Mesendoderm (in vitro differentiated cells): Measurements from ENCODE around the gene FAM120A.

ENCODE experiments used
- DNase-seq: peaks from one replicate; pipeline ENCODE4 v3.0.0; 2013
- H2AK5ac ChIP-seq: 2 replicates; pipeline ENCODE4 v1.6.1; 2013; ENCODE audit warnings: low read length, inconsistent platforms
- H2BK120ac ChIP-seq: 2 replicates; pipeline ENCODE4 v1.6.1; 2013; ENCODE audit warnings: low read depth, mild to moderate bottlenecking, low read length, moderate library complexity, mixed read lengths
- H2BK15ac ChIP-seq: replicated peaks from 2 replicates; pipeline ENCODE4 v1.6.1; 2013; ENCODE audit warnings: low read depth, mild to moderate bottlenecking, moderate library complexity
- H2BK5ac ChIP-seq: 2 replicates; pipeline ENCODE4 v1.6.1; 2013; ENCODE audit warnings: low read length, inconsistent platforms
- H3K18ac ChIP-seq: 2 replicates; pipeline ENCODE4 v1.6.1; 2013; ENCODE audit warnings: mild to moderate bottlenecking, low read length, mixed read lengths
- H3K23ac ChIP-seq: one replicate; pipeline ENCODE4 v1.6.1; 2013; ENCODE audit warnings: low read length
- H3K27ac ChIP-seq: 2 replicates; pipeline ENCODE4 v1.5.1; 2013; ENCODE audit warnings: low read depth, mild to moderate bottlenecking, inconsistent platforms, low read length, moderate library complexity
- H3K27me3 ChIP-seq: 2 replicates; pipeline ENCODE4 v1.6.1; 2013; ENCODE audit warnings: low read length, control low read depth, mild to moderate bottlenecking, inconsistent platforms; ENCODE audit not compliant: insufficient read depth, poor library complexity
- H3K36me3 ChIP-seq: 2 replicates; pipeline ENCODE4 v1.6.1; 2013; ENCODE audit warnings: low read length, inconsistent platforms; ENCODE audit not compliant: control insufficient read depth, insufficient read depth
- H3K4ac ChIP-seq: one replicate; pipeline ENCODE4 v1.6.1; 2013; ENCODE audit warnings: low read depth, mild to moderate bottlenecking, low read length, moderate library complexity
- H3K4me1 ChIP-seq: 2 replicates; pipeline ENCODE4 v1.6.1; 2013; ENCODE audit warnings: low read depth, low read length, inconsistent platforms; ENCODE audit not compliant: control insufficient read depth
- H3K4me2 ChIP-seq: 2 replicates; pipeline ENCODE4 v1.6.1; 2013; ENCODE audit warnings: low read length
- H3K4me3 ChIP-seq: 2 replicates; pipeline ENCODE4 v1.5.1; 2013; ENCODE audit warnings: mild to moderate bottlenecking, low read length
- H3K56ac ChIP-seq: one replicate; pipeline ENCODE4 v1.6.1; 2013; ENCODE audit warnings: low read length
- H3K79me1 ChIP-seq: 2 replicates; pipeline ENCODE4 v1.6.1; 2013; ENCODE audit warnings: low read length, inconsistent platforms
- H3K79me2 ChIP-seq: 2 replicates; pipeline ENCODE4 v1.6.1; 2013; ENCODE audit warnings: mild to moderate bottlenecking, low read length; ENCODE audit not compliant: control insufficient read depth, insufficient read depth
- H3K9ac ChIP-seq: 2 replicates; pipeline ENCODE4 v1.6.1; 2013; ENCODE audit warnings: low read length, inconsistent platforms
- H4K5ac ChIP-seq: one replicate; pipeline ENCODE4 v1.6.1; 2013; ENCODE audit warnings: low read length
- H4K8ac ChIP-seq: one replicate; pipeline ENCODE4 v1.6.1; 2013; ENCODE audit warnings: low read depth, mild to moderate bottlenecking, control low read depth, low read length, moderate library complexity
- WGBS: extraction: QIAGEN DNeasy Blood & Tissue Kit; methylation state at CpG from one replicate; pipeline ENCODE4 v1.1.7; 2013; ENCODE audit warnings: low lambda C conversion rate, missing lambda C conversion rate; ENCODE audit not compliant: insufficient coverage; ENCODE audit errors: extremely low coverage; 5-methylcytosine and 5-hydroxymethylcytosine counted together

The FAM120A gene

GRCh38 chr9:93533863-93534262 is 82.4 kb downstream of the FAM120A start:
- Histone ChIP-seq H3K4me3 (no peak overlapping the region), H3K4me1 (no peaks in the 10 kb centered on the region), H3K18ac (no peak overlapping the region), H3K9ac (no peak overlapping the region), H3K4ac (no peak overlapping the region), H4K8ac (no peak overlapping the region), H2BK120ac (no peak overlapping the region), H3K56ac (no peak overlapping the region), H3K79me1 (peaks cover 3% of the 10 kb centered on the region), H3K23ac (no peak overlapping the region), H2BK5ac (no peak overlapping the region), H2AK5ac (no peak overlapping the region), H3K4me2 (no peak overlapping the region), H3K36me3 (peaks cover 3% of the 10 kb centered on the region), H3K27me3 (no peaks in the 10 kb centered on the region), H2BK15ac (no peak overlapping the region), H3K27ac (no peak overlapping the region), H4K5ac (no peak overlapping the region), H3K79me2 (no peaks in the 10 kb centered on the region)
- WGBS, result no CpG with 5 or more reads among the region's 8 CpGs
- peak; percentile 35 for DNase-seq

GRCh38 chr9:93536167-93536566 is 84.7 kb downstream of the FAM120A start:
- Histone ChIP-seq H4K5ac (no peak overlapping the region), H3K4me1 (no peaks in the 10 kb centered on the region), H2AK5ac (no peak overlapping the region), H3K4me3 (no peak overlapping the region), H3K79me2 (no peaks in the 10 kb centered on the region), H3K27me3 (no peaks in the 10 kb centered on the region), H3K36me3 (no peaks in the 10 kb centered on the region), H2BK120ac (no peak overlapping the region), H3K9ac (no peak overlapping the region), H3K4ac (no peak overlapping the region), H3K79me1 (peaks cover 5% of the 10 kb centered on the region), H3K18ac (no peak overlapping the region), H3K27ac (no peak overlapping the region), H2BK15ac (no peak overlapping the region), H3K56ac (no peak overlapping the region), H3K23ac (no peak overlapping the region), H4K8ac (no peak overlapping the region), H2BK5ac (no peak overlapping the region), H3K4me2 (no peak overlapping the region)
- no CpG with 5 or more reads among the region's 4 CpGs for WGBS
- DNase-seq, result no peak

GRCh38 chr9:93536874-93537273 is 85.4 kb downstream of the FAM120A start:
- Histone ChIP-seq H3K4ac (no peak overlapping the region), H2AK5ac (no peak overlapping the region), H2BK5ac (no peak overlapping the region), H3K79me1 (peaks cover 5% of the 10 kb centered on the region), H4K8ac (no peak overlapping the region), H3K9ac (no peak overlapping the region), H3K4me3 (no peak overlapping the region), H3K4me1 (no peaks in the 10 kb centered on the region), H3K27ac (no peak overlapping the region), H2BK120ac (no peak overlapping the region), H3K4me2 (no peak overlapping the region), H3K23ac (no peak overlapping the region), H3K27me3 (no peaks in the 10 kb centered on the region), H2BK15ac (no peak overlapping the region), H3K56ac (no peak overlapping the region), H3K36me3 (no peaks in the 10 kb centered on the region), H3K79me2 (no peaks in the 10 kb centered on the region), H3K18ac (no peak overlapping the region), H4K5ac (no peak overlapping the region)
- peak; percentile 36 for DNase-seq
- no CpG with 5 or more reads among the region's 9 CpGs for WGBS

GRCh38 chr9:93540305-93540704 is 88.8 kb downstream of the FAM120A start:
- Histone ChIP-seq H2BK15ac (no peak overlapping the region), H3K56ac (no peak overlapping the region), H3K4ac (no peak overlapping the region), H3K36me3 (no peaks in the 10 kb centered on the region), H4K8ac (no peak overlapping the region), H3K4me2 (no peak overlapping the region), H3K23ac (no peak overlapping the region), H3K79me2 (no peaks in the 10 kb centered on the region), H3K18ac (no peak overlapping the region), H4K5ac (no peak overlapping the region), H3K27me3 (no peaks in the 10 kb centered on the region), H3K4me3 (no peak overlapping the region), H3K9ac (no peak overlapping the region), H2BK120ac (no peak overlapping the region), H3K4me1 (no peaks in the 10 kb centered on the region), H2AK5ac (no peak overlapping the region), H2BK5ac (no peak overlapping the region), H3K79me1 (peaks cover 3% of the 10 kb centered on the region), H3K27ac (no peak overlapping the region)
- WGBS, result no CpG with 5 or more reads among the region's 8 CpGs
- no peak for DNase-seq

GRCh38 chr9:93541005-93541404 is 89.5 kb downstream of the FAM120A start:
- DNase-seq, result no peak
- no peaks in the 10 kb centered on the region for H3K4me1 ChIP-seq
- no peak overlapping the region for H4K8ac ChIP-seq
- H3K4me3 ChIP-seq, result no peak overlapping the region
- H3K79me1 ChIP-seq, result peaks cover 3% of the 10 kb centered on the region
- no peak overlapping the region for H2BK15ac ChIP-seq
- H3K4me2 ChIP-seq, result no peak overlapping the region
- H3K36me3 ChIP-seq, result no peaks in the 10 kb centered on the region
- H3K27me3 ChIP-seq, result no peaks in the 10 kb centered on the region
- H3K79me2 ChIP-seq, result no peaks in the 10 kb centered on the region
- H2BK120ac ChIP-seq, result no peak overlapping the region
- H3K23ac ChIP-seq, result no peak overlapping the region
- no peak overlapping the region for H3K4ac ChIP-seq
- H2AK5ac ChIP-seq, result no peak overlapping the region
- H3K56ac ChIP-seq, result no peak overlapping the region
- WGBS, result 100% methylated on average over 1 of the region's 4 CpGs
- no peak overlapping the region for H4K5ac ChIP-seq
- no peak overlapping the region for H3K9ac ChIP-seq
- H3K18ac ChIP-seq, result no peak overlapping the region
- H3K27ac ChIP-seq, result no peak overlapping the region
- H2BK5ac ChIP-seq, result no peak overlapping the region

GRCh38 chr9:93541581-93542349 is 90.3 kb downstream of the FAM120A start:
- Histone ChIP-seq H2BK15ac (no peak overlapping the region), H2BK5ac (no peak overlapping the region), H3K79me2 (no peaks in the 10 kb centered on the region), H2AK5ac (no peak overlapping the region), H3K56ac (no peak overlapping the region), H3K27me3 (no peaks in the 10 kb centered on the region), H2BK120ac (no peak overlapping the region), H3K9ac (no peak overlapping the region), H3K18ac (no peak overlapping the region), H4K5ac (no peak overlapping the region), H3K4me3 (no peak overlapping the region), H3K36me3 (no peaks in the 10 kb centered on the region), H3K79me1 (peaks cover 3% of the 10 kb centered on the region), H3K23ac (no peak overlapping the region), H4K8ac (no peak overlapping the region), H3K4me2 (no peak overlapping the region), H3K27ac (no peak overlapping the region), H3K4me1 (no peaks in the 10 kb centered on the region), H3K4ac (no peak overlapping the region)
- no CpG with 5 or more reads among the region's 8 CpGs for WGBS
- DNase-seq, result no peak
